ENCODE data around the gene HIF3A. TPM values are rescaled to one million over a fixed set of nuclear protein-coding genes. Genes with fewer than 3 reads are reported as not detected.
"Not testable (repeated sequence)": the region's sequence is repeated elsewhere in the genome, so short reads cannot be mapped to it uniquely, and the experiment has no call there.

HIF3A gene
- total RNA-seq, 3 donors from 2014 or later = 4.9 to 96.1 (median 19.0) TPM

- peak; percentile 58 for TF ChIP-seq CTCF (IDR thresholded peaks at IDR 0.05)
- no peaks in the 10 kb centered on the region for H3K4me1 ChIP-seq (ENCODE audit: low read depth)
- H3K9me3 ChIP-seq = no peaks in the 10 kb centered on the region
- ATAC-seq (peak; percentile 89), DNase-seq (peak in 1 of 3 donors; percentile 71)
- no peaks in the 10 kb centered on the region for H3K36me3 ChIP-seq (ENCODE audit: low read depth)
- intact Hi-C loops (cut with DNase I, micrococcal nuclease) = loop anchor here (5.0 to 10.0 kb wide), 2 partner anchors 231 to 238 kb away; no protein-coding TSS in a partner anchor
- H3K4me3 ChIP-seq = no peak overlapping the region
These were observed 31.5 kb upstream of the HIF3A start for GRCh38 chr19:46265217-46265828.

- ATAC-seq (no peak), DNase-seq (no peak)
- intact Hi-C loops (cut with DNase I, micrococcal nuclease) = loop anchor here (5.0 to 10.0 kb wide), 2 partner anchors 234 to 242 kb away; no protein-coding TSS in a partner anchor
- TF ChIP-seq CTCF (IDR thresholded peaks at IDR 0.05) = no peak
- no peaks in the 10 kb centered on the region for H3K36me3 ChIP-seq (ENCODE audit: low read depth)
- H3K4me3 ChIP-seq = no peak overlapping the region
- no peaks in the 10 kb centered on the region for H3K4me1 ChIP-seq (ENCODE audit: low read depth)
- no peaks in the 10 kb centered on the region for H3K9me3 ChIP-seq
These were observed 27.7 kb upstream of the HIF3A start for GRCh38 chr19:46269101-46269500.

GRCh38 chr19:46270521-46271256, 26.2 kb upstream of the HIF3A start:
- DNase-seq = no peak
- intact Hi-C loops (cut with DNase I, micrococcal nuclease) = no loop called here
- Histone ChIP-seq H3K4me1 (ENCODE audit: low read depth) (no peaks in the 10 kb centered on the region), H3K4me3 (no peak overlapping the region), H3K9me3 (no peaks in the 10 kb centered on the region), H3K36me3 (ENCODE audit: low read depth) (no peaks in the 10 kb centered on the region)
- no peak for ATAC-seq
- no peak for TF ChIP-seq CTCF (IDR thresholded peaks at IDR 0.05)

GRCh38 chr19:46271481-46272197, 25.2 kb upstream of the HIF3A start:
- intact Hi-C loops (cut with DNase I, micrococcal nuclease) = no loop called here
- no peaks in the 10 kb centered on the region for H3K4me1 ChIP-seq (ENCODE audit: low read depth)
- H3K36me3 ChIP-seq (ENCODE audit: low read depth) = no peaks in the 10 kb centered on the region
- TF ChIP-seq CTCF (IDR thresholded peaks at IDR 0.05) = no peak
- DNase-seq = no peak
- ATAC-seq = no peak
- H3K9me3 ChIP-seq = no peaks in the 10 kb centered on the region
- H3K4me3 ChIP-seq = no peak overlapping the region

- H3K4me3 ChIP-seq; H3K36me3 ChIP-seq (ENCODE audit: low read depth); H3K9me3 ChIP-seq; H3K4me1 ChIP-seq (ENCODE audit: low read depth); intact Hi-C loops (cut with DNase I, micrococcal nuclease); DNase-seq; ATAC-seq: not testable (repeated sequence)
These were observed 22.9 kb upstream of the HIF3A start for GRCh38 chr19:46273931-46274330.

GRCh38 chr19:46279177-46279576, 17.7 kb upstream of the HIF3A start:
- ATAC-seq (no peak), DNase-seq (no peak)
- H3K4me3 ChIP-seq = no peak overlapping the region
- no peaks in the 10 kb centered on the region for H3K4me1 ChIP-seq (ENCODE audit: low read depth)
- TF ChIP-seq CTCF (IDR thresholded peaks at IDR 0.05) = no peak
- H3K36me3 ChIP-seq (ENCODE audit: low read depth) = no peaks in the 10 kb centered on the region
- intact Hi-C loops (cut with DNase I, micrococcal nuclease) = no loop called here
- H3K9me3 ChIP-seq = no peaks in the 10 kb centered on the region

All from mucosa of descending colon (tissue), 3 donors.